Upper lobe of left lung (tissue), 4 donors: ENCODE data around the gene CUX1.

ENCODE experiments used
- POLR2AphosphoS5 ChIP-seq, 2 donors: sonication (generic); formaldehyde crosslinking; IDR thresholded peaks; one replicate each; pipeline ENCODE4 v1.5.1; 2017; ENCODE audit warnings: antibody characterized with exemption in 2 of 2
- TF ChIP-seq, protein P1 (sequence below), 6 experiments: fragments of 450-650 bp in 4 of 6; fragments of 200-600 bp in 2 of 6; sonication (generic) in 2 of 6; IDR thresholded peaks; one replicate each; pipeline ENCODE4 v1.5.1; 2016 to 2019; ENCODE audit warnings: antibody characterized with exemption in 6 of 6

DNA sequence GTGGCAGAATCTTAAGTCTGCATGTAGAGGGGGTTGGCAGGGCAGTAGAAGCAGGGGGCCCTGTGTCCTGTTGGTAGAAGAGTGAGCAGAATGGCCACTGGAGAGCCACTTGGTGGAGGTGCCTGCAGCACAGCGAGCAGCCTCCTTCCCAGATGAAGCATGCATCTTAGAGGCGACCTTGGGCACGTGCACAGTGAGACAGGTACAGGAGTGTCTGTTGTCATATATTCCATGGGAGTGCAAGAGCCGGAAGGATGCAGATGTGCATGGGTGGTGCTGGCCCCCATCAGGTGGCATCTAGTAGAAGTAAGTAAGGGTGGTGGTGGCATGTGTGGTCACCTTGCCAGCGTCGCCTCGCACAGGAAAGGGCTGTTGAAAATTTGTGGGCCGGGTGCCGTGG, 53.9 kb downstream of the CUX1 start:
- TF ChIP-seq, protein P1, sequence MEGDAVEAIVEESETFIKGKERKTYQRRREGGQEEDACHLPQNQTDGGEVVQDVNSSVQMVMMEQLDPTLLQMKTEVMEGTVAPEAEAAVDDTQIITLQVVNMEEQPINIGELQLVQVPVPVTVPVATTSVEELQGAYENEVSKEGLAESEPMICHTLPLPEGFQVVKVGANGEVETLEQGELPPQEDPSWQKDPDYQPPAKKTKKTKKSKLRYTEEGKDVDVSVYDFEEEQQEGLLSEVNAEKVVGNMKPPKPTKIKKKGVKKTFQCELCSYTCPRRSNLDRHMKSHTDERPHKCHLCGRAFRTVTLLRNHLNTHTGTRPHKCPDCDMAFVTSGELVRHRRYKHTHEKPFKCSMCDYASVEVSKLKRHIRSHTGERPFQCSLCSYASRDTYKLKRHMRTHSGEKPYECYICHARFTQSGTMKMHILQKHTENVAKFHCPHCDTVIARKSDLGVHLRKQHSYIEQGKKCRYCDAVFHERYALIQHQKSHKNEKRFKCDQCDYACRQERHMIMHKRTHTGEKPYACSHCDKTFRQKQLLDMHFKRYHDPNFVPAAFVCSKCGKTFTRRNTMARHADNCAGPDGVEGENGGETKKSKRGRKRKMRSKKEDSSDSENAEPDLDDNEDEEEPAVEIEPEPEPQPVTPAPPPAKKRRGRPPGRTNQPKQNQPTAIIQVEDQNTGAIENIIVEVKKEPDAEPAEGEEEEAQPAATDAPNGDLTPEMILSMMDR (IDR thresholded peaks at IDR 0.05), result no peak
- TF ChIP-seq POLR2AphosphoS5 (IDR thresholded peaks at IDR 0.05), result no peak
